Osteocyte (in vitro differentiated cells): Measurements from ENCODE around the gene CAMK1. TPM values are rescaled to one million over a fixed set of nuclear protein-coding genes. Genes with fewer than 3 reads are reported as not detected.

Experiments
- DNase-seq: peaks from one replicate; pipeline ENCODE4 v3.0.0; 2021; ENCODE audit warnings: mixed read lengths; ENCODE audit not compliant: unreplicated experiment; ENCODE audit errors: extremely low spot score
- H3K27ac Mint-ChIP-seq: one replicate; pipeline ENCODE4 v1.8.0; 2021; ENCODE audit warnings: mild to moderate bottlenecking, mixed read lengths; ENCODE audit not compliant: unreplicated experiment
- H3K27me3 Mint-ChIP-seq: one replicate; pipeline ENCODE4 v1.8.0; 2021; ENCODE audit warnings: mixed read lengths; ENCODE audit not compliant: unreplicated experiment
- H3K36me3 Mint-ChIP-seq: one replicate; pipeline ENCODE4 v1.8.0; 2021; ENCODE audit warnings: mixed read lengths; ENCODE audit not compliant: unreplicated experiment
- H3K4me1 Mint-ChIP-seq: one replicate; pipeline ENCODE4 v1.8.0; 2021; ENCODE audit warnings: mixed read lengths; ENCODE audit not compliant: unreplicated experiment
- H3K4me3 Mint-ChIP-seq: one replicate; pipeline ENCODE4 v1.8.0; 2021; ENCODE audit warnings: mild to moderate bottlenecking, moderate library complexity, mixed read lengths; ENCODE audit not compliant: unreplicated experiment
- H3K9me3 Mint-ChIP-seq: one replicate; pipeline ENCODE4 v1.8.0; 2021; ENCODE audit warnings: mixed read lengths; ENCODE audit not compliant: unreplicated experiment
- CTCF ChIP-seq: fragments of 200-600 bp; sonication (generic); IDR thresholded peaks from 2 replicates; pipeline ENCODE4 v1.5.0; 2021; ENCODE audit warnings: antibody characterized with exemption, mild to moderate bottlenecking, moderate library complexity
- total RNA-seq: library from RNA; stranded (reverse); gene quantifications from 2 replicates; pipeline ENCODE4 v1.2.1, GENCODE V29; 2021

The CAMK1 gene
- total RNA-seq, 1 donor from 2014 or later = 10.7 TPM

GRCh38 chr3:9767418-9767817 lies 2.3 kb downstream of the CAMK1 start:
- H3K27ac Mint-ChIP-seq = no peak overlapping the region
- DNase-seq = no peak
- no peaks in the 10 kb centered on the region for H3K9me3 Mint-ChIP-seq
- peaks cover 29% of the 10 kb centered on the region for H3K4me1 Mint-ChIP-seq
- no peak for TF ChIP-seq CTCF
- no peaks in the 10 kb centered on the region for H3K36me3 Mint-ChIP-seq
- H3K27me3 Mint-ChIP-seq = no peaks in the 10 kb centered on the region
- H3K4me3 Mint-ChIP-seq = no peak overlapping the region

- Mint-ChIP-seq H3K4me1 (peaks cover 28% of the 10 kb centered on the region), H3K27ac (no peak overlapping the region), H3K4me3 (no peak overlapping the region), H3K27me3 (no peaks in the 10 kb centered on the region), H3K36me3 (peaks cover 2% of the 10 kb centered on the region), H3K9me3 (no peaks in the 10 kb centered on the region)
- no peak for DNase-seq
- TF ChIP-seq CTCF = no peak
These were observed 3.9 kb downstream of the CAMK1 start for GRCh38 chr3:9765865-9766264.

GRCh38 chr3:9762871-9763270 lies 6.9 kb downstream of the CAMK1 start:
- Mint-ChIP-seq H3K4me1 (peaks cover 9% of the 10 kb centered on the region), H3K27me3 (no peaks in the 10 kb centered on the region), H3K36me3 (peaks cover 13% of the 10 kb centered on the region), H3K4me3 (no peak overlapping the region), H3K9me3 (no peaks in the 10 kb centered on the region), H3K27ac (no peak overlapping the region)
- DNase-seq = no peak
- no peak for TF ChIP-seq CTCF

- H3K4me3 Mint-ChIP-seq = no peak overlapping the region
- no peak for TF ChIP-seq CTCF
- peaks cover 13% of the 10 kb centered on the region for H3K36me3 Mint-ChIP-seq
- no peak overlapping the region for H3K27ac Mint-ChIP-seq
- no peaks in the 10 kb centered on the region for H3K9me3 Mint-ChIP-seq
- H3K4me1 Mint-ChIP-seq = peaks cover 2% of the 10 kb centered on the region
- no peaks in the 10 kb centered on the region for H3K27me3 Mint-ChIP-seq
- DNase-seq = no peak
These were observed 7.8 kb downstream of the CAMK1 start for GRCh38 chr3:9761919-9762318.

- Mint-ChIP-seq H3K27ac (no peak overlapping the region), H3K36me3 (peaks cover 19% of the 10 kb centered on the region), H3K9me3 (no peaks in the 10 kb centered on the region), H3K4me3 (no peak overlapping the region), H3K4me1 (no peaks in the 10 kb centered on the region), H3K27me3 (no peaks in the 10 kb centered on the region)
- DNase-seq = no peak
- no peak for TF ChIP-seq CTCF
These were observed 8.8 kb downstream of the CAMK1 start for GRCh38 chr3:9760779-9761505.
